H9 (cell line): ENCODE results near the gene PDE6G. TPM values are rescaled to one million over a fixed set of nuclear protein-coding genes. Genes with fewer than 3 reads are reported as not detected.

Experiments
- DNase-seq: peaks from one replicate; pipeline ENCODE4 v3.0.0-alpha.2; 2017
- H2AFZ ChIP-seq: one replicate; pipeline ENCODE4 v1.6.1; 2013; ENCODE audit warnings: mild to moderate bottlenecking, low read length, control low read depth, moderate library complexity
- H2AK5ac ChIP-seq: 2 replicates; pipeline ENCODE4 v1.6.1; 2013; ENCODE audit warnings: low read length, control low read depth, mixed read lengths; ENCODE audit not compliant: insufficient read length
- H2BK120ac ChIP-seq: one replicate; pipeline ENCODE4 v1.6.1; 2013; ENCODE audit warnings: low read depth, mild to moderate bottlenecking, low read length, control low read depth, inconsistent platforms; ENCODE audit not compliant: poor library complexity, severe bottlenecking
- H2BK12ac ChIP-seq: 2 replicates; pipeline ENCODE4 v1.6.1; 2013; ENCODE audit warnings: low read length, control low read depth, mixed read lengths, low read depth; ENCODE audit not compliant: insufficient read length
- H2BK15ac ChIP-seq: 2 replicates; pipeline ENCODE4 v1.6.1; 2013; ENCODE audit warnings: low read depth, low read length, control low read depth
- H2BK20ac ChIP-seq: one replicate; pipeline ENCODE4 v1.6.1; 2013; ENCODE audit warnings: low read depth, mild to moderate bottlenecking, low read length, control low read depth, inconsistent platforms; ENCODE audit not compliant: poor library complexity, severe bottlenecking
- H2BK5ac ChIP-seq: 2 replicates; pipeline ENCODE4 v1.6.1; 2013; ENCODE audit warnings: low read length, control low read depth, mixed read lengths; ENCODE audit not compliant: insufficient read length
- H3K14ac ChIP-seq: 2 replicates; pipeline ENCODE4 v1.6.1; 2013; ENCODE audit warnings: low read length, control low read depth; ENCODE audit not compliant: insufficient read depth
- H3K18ac ChIP-seq: 2 replicates; pipeline ENCODE4 v1.6.1; 2013; ENCODE audit warnings: low read depth, mild to moderate bottlenecking, mixed read lengths, low read length, control low read depth; ENCODE audit not compliant: insufficient read length
- H3K23ac ChIP-seq: 2 replicates; pipeline ENCODE4 v1.6.1; 2013; ENCODE audit warnings: low read length, control low read depth, mixed read lengths, low read depth; ENCODE audit not compliant: insufficient read length
- H3K23me2 ChIP-seq: 2 replicates; pipeline ENCODE4 v1.6.1; 2013; ENCODE audit warnings: low read depth, mild to moderate bottlenecking, mixed read lengths, low read length, control low read depth; ENCODE audit not compliant: insufficient read length, poor library complexity, severe bottlenecking
- H3K27ac ChIP-seq: 2 replicates; pipeline ENCODE4 v1.5.1; 2013; ENCODE audit warnings: low read length, control low read depth, mixed read lengths, low read depth; ENCODE audit not compliant: insufficient read length
- H3K27me3 ChIP-seq: 2 replicates; pipeline ENCODE4 v1.6.1; 2013; ENCODE audit warnings: low read length, control low read depth, inconsistent platforms; ENCODE audit not compliant: insufficient read depth
- H3K4ac ChIP-seq: 2 replicates; pipeline ENCODE4 v1.6.1; 2013; ENCODE audit warnings: low read depth, mild to moderate bottlenecking, control low read depth, inconsistent platforms, low read length, moderate library complexity
- H3K4me1 ChIP-seq: 2 replicates; pipeline ENCODE4 v1.6.1; 2013; ENCODE audit warnings: low read length, control low read depth, inconsistent platforms; ENCODE audit not compliant: insufficient read depth
- H3K4me2 ChIP-seq: 2 replicates; pipeline ENCODE4 v1.6.1; 2013; ENCODE audit warnings: low read length, control low read depth, mixed read lengths; ENCODE audit not compliant: insufficient read length, insufficient read depth
- H3K56ac ChIP-seq: 2 replicates; pipeline ENCODE4 v1.6.1; 2013; ENCODE audit warnings: low read depth, mild to moderate bottlenecking, mixed read lengths, low read length, control low read depth; ENCODE audit not compliant: insufficient read length
- H3K79me1 ChIP-seq: 2 replicates; pipeline ENCODE4 v1.6.1; 2013; ENCODE audit warnings: low read depth, mild to moderate bottlenecking, moderate library complexity, low read length, control low read depth, inconsistent platforms; ENCODE audit not compliant: insufficient read depth, poor library complexity, severe bottlenecking
- H3K79me2 ChIP-seq: 2 replicates; pipeline ENCODE4 v1.6.1; 2013; ENCODE audit warnings: low read length, control low read depth, inconsistent platforms; ENCODE audit not compliant: insufficient read depth
- H3K9ac ChIP-seq: 2 replicates; pipeline ENCODE4 v1.6.1; 2013; ENCODE audit warnings: low read length, control low read depth, mixed read lengths; ENCODE audit not compliant: insufficient read length; ENCODE audit errors: extremely low read depth
- H3K9me3 ChIP-seq: one replicate; pipeline ENCODE4 v1.6.1; 2013; ENCODE audit warnings: low read depth, low read length, inconsistent platforms; ENCODE audit not compliant: control insufficient read depth
- H3T11ph ChIP-seq: one replicate; pipeline ENCODE4 v1.6.1; 2013; ENCODE audit warnings: mild to moderate bottlenecking, low read length, control low read depth, inconsistent platforms
- H4K20me1 ChIP-seq: one replicate; pipeline ENCODE4 v1.6.1; 2013; ENCODE audit not compliant: control insufficient read depth, insufficient read length, insufficient read depth
- H4K5ac ChIP-seq: 2 replicates; pipeline ENCODE4 v1.6.1; 2013; ENCODE audit warnings: low read depth, mild to moderate bottlenecking, mixed read lengths, low read length, control low read depth; ENCODE audit not compliant: insufficient read length
- H4K8ac ChIP-seq: replicated peaks from 2 replicates; pipeline ENCODE4 v1.6.1; 2013; ENCODE audit warnings: low read length, control low read depth, mixed read lengths, low read depth; ENCODE audit not compliant: insufficient read length
- H4K91ac ChIP-seq: 2 replicates; pipeline ENCODE4 v1.6.1; 2013; ENCODE audit warnings: low read depth, mild to moderate bottlenecking, moderate library complexity, mixed read lengths, low read length, control low read depth; ENCODE audit not compliant: insufficient read length
- H3K27ac Mint-ChIP-seq, 3 experiments: 2 replicates in 2 of 3; 3 replicates in 1 of 3; pipeline ENCODE4 v1.8.0; 2020 to 2021; ENCODE audit warnings: mixed read lengths in 3 of 3, mild to moderate bottlenecking in 1 of 3, moderate library complexity in 1 of 3
- H3K27me3 Mint-ChIP-seq: 2 replicates; pipeline ENCODE4 v1.8.0; 2021; ENCODE audit warnings: low read depth, mild to moderate bottlenecking, moderate library complexity, mixed read lengths
- H3K36me3 Mint-ChIP-seq, 3 experiments: 2 replicates in 2 of 3; 3 replicates in 1 of 3; pipeline ENCODE4 v1.8.0; 2020 to 2021; ENCODE audit warnings: low read depth in 3 of 3, mixed read lengths in 3 of 3; ENCODE audit not compliant: insufficient read depth in 1 of 3
- H3K4me1 Mint-ChIP-seq, 2 experiments: 2 replicates each; pipeline ENCODE4 v1.8.0; 2020; ENCODE audit warnings: mixed read lengths in 2 of 2
- H3K4me3 Mint-ChIP-seq, 2 experiments: 2 replicates in 1 of 2; 3 replicates in 1 of 2; pipeline ENCODE4 v1.8.0; 2020 to 2021; ENCODE audit warnings: mild to moderate bottlenecking in 2 of 2, mixed read lengths in 2 of 2, moderate library complexity in 1 of 2
- H3K9me3 Mint-ChIP-seq, 2 experiments: 2 replicates in 1 of 2; 3 replicates in 1 of 2; pipeline ENCODE4 v1.8.0; 2020; ENCODE audit warnings: mild to moderate bottlenecking in 2 of 2, mixed read lengths in 2 of 2, moderate library complexity in 1 of 2
- CTCF ChIP-seq: fragments of 200-600 bp; sonication (generic); conservative IDR thresholded peaks from 3 replicates; pipeline ENCODE4 v1.8.0; 2021; ENCODE audit warnings: antibody characterized with exemption, mild to moderate bottlenecking
- WGBS: extraction: QIAGEN DNeasy Blood & Tissue Kit; methylation state at CpG from one replicate; pipeline ENCODE4 v1.1.7; 2013; ENCODE audit warnings: missing lambda C conversion rate, low lambda C conversion rate, mixed read lengths; ENCODE audit not compliant: insufficient read length; ENCODE audit errors: extremely low coverage; 5-methylcytosine and 5-hydroxymethylcytosine counted together
- total RNA-seq: library from RNA; stranded (reverse); gene quantifications from 2 replicates; pipeline ENCODE4 v1.2.1, GENCODE V29; 2021

PDE6G gene
- total RNA-seq, 1 experiment from 2014 or later = 5.7 TPM

DNA sequence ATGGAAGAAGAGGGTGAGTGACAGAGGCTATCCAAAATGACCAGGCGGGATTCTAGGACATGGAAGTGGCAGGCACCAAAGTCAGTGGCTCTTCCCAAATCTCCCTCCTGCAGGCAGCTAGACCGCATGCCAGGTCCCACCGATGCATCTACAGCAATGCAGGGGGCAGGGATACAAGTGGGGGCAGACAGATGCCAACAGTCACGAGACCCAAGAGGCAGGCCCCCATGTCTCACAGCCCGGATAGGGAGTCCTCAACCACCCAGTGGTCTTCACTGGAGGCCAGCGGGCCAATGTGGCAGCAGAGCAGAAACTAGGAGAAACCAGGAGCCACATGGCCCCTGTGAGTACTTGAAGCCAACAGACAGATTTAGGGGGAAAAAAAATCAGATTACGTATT is 39.5 kb downstream of the PDE6G start:
- no peak overlapping the region for H3K27ac Mint-ChIP-seq
- Histone ChIP-seq H2AK5ac (no peak overlapping the region), H4K5ac (no peak overlapping the region), H3K4me1 (no peaks in the 10 kb centered on the region), H2BK5ac (no peak overlapping the region), H3K56ac (no peak overlapping the region), H3K9me3 (no peaks in the 10 kb centered on the region), H4K8ac (no peak overlapping the region), H2BK20ac (no peak overlapping the region), H3K18ac (no peak overlapping the region), H2AFZ (no peak overlapping the region), H3K79me1 (peaks cover 8% of the 10 kb centered on the region), H3K79me2 (peaks cover 2% of the 10 kb centered on the region; the same call in 1 of the 2 replicates), H2BK15ac (no peak overlapping the region), H3K9ac (no peak overlapping the region), H3K27me3 (no peaks in the 10 kb centered on the region), H3K23me2 (no peaks in the 10 kb centered on the region), H2BK120ac (no peak overlapping the region), H3K4me2 (no peak overlapping the region), H3T11ph (no peak overlapping the region), H3K4ac (no peak overlapping the region), H3K27ac (no peak overlapping the region), H3K23ac (no peak overlapping the region), H4K91ac (no peak overlapping the region), H4K20me1 (peaks cover 2% of the 10 kb centered on the region), H2BK12ac (no peak overlapping the region), H3K14ac (no peak overlapping the region)
- TF ChIP-seq CTCF = no peak
- no peaks in the 10 kb centered on the region for H3K4me1 Mint-ChIP-seq
- WGBS = no CpG with 5 or more reads among the region's 7 CpGs
- no peaks in the 10 kb centered on the region for H3K27me3 Mint-ChIP-seq
- no peak for DNase-seq
- H3K9me3 Mint-ChIP-seq = peaks cover 8 to 9% of the 10 kb centered on the region in 2 experiments
- H3K36me3 Mint-ChIP-seq = peaks cover 56 to 93% (median 89%) of the 10 kb centered on the region in 3 experiments
- no peak overlapping the region for H3K4me3 Mint-ChIP-seq
